MM.1S (cell line): Measurements from ENCODE around the gene FAM81A.

Source experiments
- DNase-seq: peaks from one replicate; pipeline ENCODE4 v3.0.0-alpha.2; 2015
- H2AFZ ChIP-seq: fragments of 300-600 bp; sonication (generic); 2 replicates; pipeline ENCODE4 v1.6.0; 2016; ENCODE audit warnings: antibody characterized with exemption, low read length
- H3F3A ChIP-seq: fragments of 300-600 bp; sonication (generic); 2 replicates; pipeline ENCODE4 v1.6.1; 2016; ENCODE audit warnings: mild to moderate bottlenecking, antibody characterized with exemption, low read length, moderate library complexity, mixed read lengths; ENCODE audit not compliant: insufficient read depth
- H3K27ac ChIP-seq: fragments of 300-600 bp; sonication (generic); 2 replicates; pipeline ENCODE4 v1.5.1; 2016; ENCODE audit warnings: mild to moderate bottlenecking, low read length
- H3K27me3 ChIP-seq: fragments of 300-600 bp; sonication (generic); replicated peaks from 2 replicates; pipeline ENCODE4 v1.6.0; 2016; ENCODE audit warnings: low read length; ENCODE audit not compliant: insufficient read depth
- H3K36me3 ChIP-seq: fragments of 300-600 bp; sonication (generic); replicated peaks from 2 replicates; pipeline ENCODE4 v1.6.1; 2016; ENCODE audit warnings: mild to moderate bottlenecking, low read length, mixed read lengths; ENCODE audit not compliant: insufficient read depth
- H3K4me1 ChIP-seq: fragments of 300-600 bp; sonication (generic); 2 replicates; pipeline ENCODE4 v1.6.1; 2016; ENCODE audit warnings: low read length, mixed read lengths
- H3K4me2 ChIP-seq: fragments of 300-600 bp; sonication (generic); 2 replicates; pipeline ENCODE4 v1.6.0; 2016; ENCODE audit warnings: low read depth, low read length
- H3K4me3 ChIP-seq: fragments of 300-600 bp; sonication (generic); 2 replicates; pipeline ENCODE4 v1.5.1; 2016; ENCODE audit warnings: low read length, mixed read lengths
- H3K79me2 ChIP-seq: fragments of 300-600 bp; sonication (generic); 2 replicates; pipeline ENCODE4 v1.6.1; 2016; ENCODE audit warnings: mixed run types, low read length, mixed read lengths
- H3K9ac ChIP-seq: fragments of 300-600 bp; sonication (generic); 2 replicates; pipeline ENCODE4 v1.6.1; 2016; ENCODE audit warnings: low read length, mixed read lengths
- H3K9me2 ChIP-seq: fragments of 300-600 bp; sonication (generic); replicated peaks from 2 replicates; pipeline ENCODE4 v1.6.1; 2016; ENCODE audit warnings: mild to moderate bottlenecking, low read length, mixed read lengths; ENCODE audit not compliant: insufficient read depth
- H3K9me3 ChIP-seq: fragments of 300-600 bp; sonication (generic); replicated peaks from 2 replicates; pipeline ENCODE4 v1.6.1; 2016; ENCODE audit warnings: mild to moderate bottlenecking, low read length, mixed read lengths; ENCODE audit not compliant: insufficient read depth
- H4K20me1 ChIP-seq: fragments of 300-600 bp; sonication (generic); 2 replicates; pipeline ENCODE4 v1.6.1; 2016; ENCODE audit warnings: mild to moderate bottlenecking, low read length, moderate library complexity, mixed read lengths; ENCODE audit not compliant: insufficient read depth
- EZH2 ChIP-seq: fragments of 300-600 bp; sonication (generic); optimal IDR thresholded peaks from 2 replicates; pipeline ENCODE3; 2017; ENCODE audit warnings: low read depth, mild to moderate bottlenecking, antibody characterized with exemption, low read length, mixed read lengths
- EZH2phosphoT487 ChIP-seq: fragments of 300-600 bp; sonication (generic); IDR thresholded peaks from 2 replicates; pipeline ENCODE4 v1.6.1; 2018; ENCODE audit warnings: antibody characterized with exemption, low read length
- TF ChIP-seq, protein P1 (sequence below): fragments of 300-600 bp; sonication (generic); IDR thresholded peaks from 2 replicates; pipeline ENCODE4 v1.5.1; 2016; ENCODE audit warnings: antibody characterized with exemption, low read length, mixed read lengths

FAM81A gene

DNA sequence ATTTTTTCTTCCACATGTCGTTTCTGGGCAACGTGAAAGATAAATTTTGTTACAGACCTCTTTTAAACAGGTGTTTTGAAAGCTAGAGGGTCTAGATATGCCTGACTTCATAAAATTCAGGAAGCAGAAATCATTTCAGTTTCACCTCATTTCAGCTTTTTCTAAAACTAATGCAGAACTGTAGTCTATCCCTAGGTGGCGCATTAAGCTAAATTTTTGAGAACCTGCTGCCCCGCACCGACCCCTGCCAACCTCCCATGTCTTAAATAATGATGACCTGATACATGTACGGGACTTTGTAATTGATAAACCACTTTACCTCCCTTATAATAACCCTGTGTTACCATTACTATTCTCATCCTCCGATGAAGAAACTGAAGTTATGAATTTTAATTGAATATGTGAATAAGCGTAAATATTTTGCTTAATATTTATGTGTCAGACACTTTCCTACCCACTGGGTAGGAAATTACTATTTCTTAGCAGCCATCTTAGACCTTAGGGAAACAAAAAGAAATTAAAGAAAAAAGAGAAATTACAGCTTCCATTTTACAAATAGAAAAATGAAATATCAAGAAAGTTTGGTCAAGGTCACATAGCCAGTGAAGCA is 94.9 kb downstream of the FAM81A start:
- Histone ChIP-seq H3K9me2 (no peaks in the 10 kb centered on the region), H3K9ac (no peak overlapping the region), H2AFZ (peak overlapping the region; percentile 52)

GRCh38 chr15:59536553-59536952 is 98.6 kb downstream of the FAM81A start:
- no peaks in the 10 kb centered on the region for H3F3A ChIP-seq
- no peaks in the 10 kb centered on the region for H3K27me3 ChIP-seq
- H3K9me3 ChIP-seq, result no peaks in the 10 kb centered on the region
- H3K36me3 ChIP-seq, result no peaks in the 10 kb centered on the region
- no peaks in the 10 kb centered on the region for H3K9me2 ChIP-seq
- TF ChIP-seq EZH2phosphoT487, result no peak
- TF ChIP-seq, protein P1, sequence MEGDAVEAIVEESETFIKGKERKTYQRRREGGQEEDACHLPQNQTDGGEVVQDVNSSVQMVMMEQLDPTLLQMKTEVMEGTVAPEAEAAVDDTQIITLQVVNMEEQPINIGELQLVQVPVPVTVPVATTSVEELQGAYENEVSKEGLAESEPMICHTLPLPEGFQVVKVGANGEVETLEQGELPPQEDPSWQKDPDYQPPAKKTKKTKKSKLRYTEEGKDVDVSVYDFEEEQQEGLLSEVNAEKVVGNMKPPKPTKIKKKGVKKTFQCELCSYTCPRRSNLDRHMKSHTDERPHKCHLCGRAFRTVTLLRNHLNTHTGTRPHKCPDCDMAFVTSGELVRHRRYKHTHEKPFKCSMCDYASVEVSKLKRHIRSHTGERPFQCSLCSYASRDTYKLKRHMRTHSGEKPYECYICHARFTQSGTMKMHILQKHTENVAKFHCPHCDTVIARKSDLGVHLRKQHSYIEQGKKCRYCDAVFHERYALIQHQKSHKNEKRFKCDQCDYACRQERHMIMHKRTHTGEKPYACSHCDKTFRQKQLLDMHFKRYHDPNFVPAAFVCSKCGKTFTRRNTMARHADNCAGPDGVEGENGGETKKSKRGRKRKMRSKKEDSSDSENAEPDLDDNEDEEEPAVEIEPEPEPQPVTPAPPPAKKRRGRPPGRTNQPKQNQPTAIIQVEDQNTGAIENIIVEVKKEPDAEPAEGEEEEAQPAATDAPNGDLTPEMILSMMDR, result no peak
- no peak for TF ChIP-seq EZH2
- no peak overlapping the region for H3K4me3 ChIP-seq
- no peaks in the 10 kb centered on the region for H3K79me2 ChIP-seq
- no peak overlapping the region for H3K27ac ChIP-seq
- DNase-seq, result no peak
- no peaks in the 10 kb centered on the region; the same call in 1 of the 2 replicates for H3K4me1 ChIP-seq
- H3K4me2 ChIP-seq, result no peak overlapping the region
- H3K9ac ChIP-seq, result no peak overlapping the region
- H2AFZ ChIP-seq, result no peak overlapping the region
- H4K20me1 ChIP-seq, result no peaks in the 10 kb centered on the region

More for the DNA sequence above, 94.9 kb downstream of the FAM81A start:
- peak; percentile 60 for DNase-seq
- no peaks in the 10 kb centered on the region for H3K36me3 ChIP-seq
- peak overlapping the region; percentile 58 for H3K4me2 ChIP-seq
- H4K20me1 ChIP-seq, result no peaks in the 10 kb centered on the region
- 0 out of 2 replicates have a peak overlapping the region, but pooled peaks have one; percentile 21 for H3K4me3 ChIP-seq
- H3K27me3 ChIP-seq, result no peaks in the 10 kb centered on the region
- TF ChIP-seq, protein P1, result peak; percentile 80
- TF ChIP-seq EZH2phosphoT487, result no peak
- no peaks in the 10 kb centered on the region; the same call in 1 of the 2 replicates for H3K4me1 ChIP-seq
- no peaks in the 10 kb centered on the region for H3K79me2 ChIP-seq
- no peaks in the 10 kb centered on the region for H3K9me3 ChIP-seq
- H3F3A ChIP-seq, result no peaks in the 10 kb centered on the region
- H3K27ac ChIP-seq, result no peak overlapping the region

DNA sequence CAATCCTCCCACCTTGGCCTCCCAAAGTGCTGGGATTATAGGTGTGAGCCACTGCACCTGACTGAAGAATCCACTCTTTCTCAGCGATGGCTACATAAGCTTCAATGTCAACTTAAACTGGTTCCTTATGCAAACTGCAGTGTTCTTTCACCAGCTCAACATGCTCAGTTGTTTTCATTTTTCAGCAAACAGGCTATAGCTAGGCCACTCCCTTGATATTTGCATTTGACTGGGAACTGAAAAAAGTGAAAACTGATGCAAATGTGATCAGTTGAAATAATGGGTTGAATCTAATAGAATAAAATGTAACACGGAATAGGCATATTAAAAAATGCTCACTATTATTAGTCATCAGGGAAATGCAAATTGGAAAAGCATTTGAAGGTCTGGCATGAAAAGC is 99.4 kb downstream of the FAM81A start:
- Histone ChIP-seq H3K36me3 (no peaks in the 10 kb centered on the region), H3K79me2 (no peaks in the 10 kb centered on the region), H3K9ac (no peak overlapping the region), H3F3A (no peaks in the 10 kb centered on the region), H4K20me1 (no peaks in the 10 kb centered on the region), H3K27ac (no peak overlapping the region), H3K27me3 (no peaks in the 10 kb centered on the region), H3K9me3 (no peaks in the 10 kb centered on the region), H3K4me3 (no peak overlapping the region), H3K4me1 (no peaks in the 10 kb centered on the region; the same call in 1 of the 2 replicates), H3K4me2 (no peak overlapping the region), H3K9me2 (no peaks in the 10 kb centered on the region), H2AFZ (no peak overlapping the region)
- TF ChIP-seq, protein P1, result no peak
- no peak for TF ChIP-seq EZH2
- TF ChIP-seq EZH2phosphoT487, result no peak
- no peak for DNase-seq
